ENCODE results near the gene RNF125. TPM values are rescaled to one million over a fixed set of nuclear protein-coding genes. Genes with fewer than 3 reads are reported as not detected.

Gene RNF125
- 0.18 to 0.48 TPM (median 0.24 TPM) in 5 replicates for total RNA-seq (2022; extraction: Qiagen RNA extraction; ENCODE audit: low read depth)

GRCh38 chr18:32018331-32019250 lies at the start of gene RNF125:
TSS of gene RNF125 (plus strand) at chr18:32018825. CDS start at chr18:32018864, 39 bp downstream.

GRCh38 chr18:32091724-32092421 lies 73.2 kb downstream of the RNF125 start, which contains the start of gene RNF138:
TSS of gene RNF138 (plus strand) at chr18:32091874. CDS start at chr18:32092777, 903 bp downstream.

Other genes starting within 250 kb of the RNF125 start
- gene TRAPPC8, start 75.7 kb upstream of the RNF125 start, total RNA-seq (2022; extraction: Qiagen RNA extraction; ENCODE audit: low read depth) = 10.0 to 14.7 TPM (median 13.6 TPM) in 5 replicates
- gene RNF138, start 73.0 kb downstream of the RNF125 start, total RNA-seq (2022; extraction: Qiagen RNA extraction; ENCODE audit: low read depth) = 12.0 to 16.3 TPM (median 13.9 TPM) in 5 replicates
- gene MEP1B, start 171.2 kb downstream of the RNF125 start, total RNA-seq (2022; extraction: Qiagen RNA extraction; ENCODE audit: low read depth) = 0.07 to 0.27 TPM in 2 of 5 replicates, not detected in the others